Cardiac atrium fibroblast (primary cell): ENCODE data around the gene CSGALNACT2. TPM values are rescaled to one million over a fixed set of nuclear protein-coding genes. Genes with fewer than 3 reads are reported as not detected.

ENCODE experiments used
- total RNA-seq: library from RNA; depleted of rRNA; stranded (reverse); fragments of >200 nt; gene quantifications from 2 replicates; pipeline ENCODE4 v1.2.3, GENCODE V29; 2015

Gene CSGALNACT2, protein sequence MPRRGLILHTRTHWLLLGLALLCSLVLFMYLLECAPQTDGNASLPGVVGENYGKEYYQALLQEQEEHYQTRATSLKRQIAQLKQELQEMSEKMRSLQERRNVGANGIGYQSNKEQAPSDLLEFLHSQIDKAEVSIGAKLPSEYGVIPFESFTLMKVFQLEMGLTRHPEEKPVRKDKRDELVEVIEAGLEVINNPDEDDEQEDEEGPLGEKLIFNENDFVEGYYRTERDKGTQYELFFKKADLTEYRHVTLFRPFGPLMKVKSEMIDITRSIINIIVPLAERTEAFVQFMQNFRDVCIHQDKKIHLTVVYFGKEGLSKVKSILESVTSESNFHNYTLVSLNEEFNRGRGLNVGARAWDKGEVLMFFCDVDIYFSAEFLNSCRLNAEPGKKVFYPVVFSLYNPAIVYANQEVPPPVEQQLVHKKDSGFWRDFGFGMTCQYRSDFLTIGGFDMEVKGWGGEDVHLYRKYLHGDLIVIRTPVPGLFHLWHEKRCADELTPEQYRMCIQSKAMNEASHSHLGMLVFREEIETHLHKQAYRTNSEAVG
- total RNA-seq = 15.0 and 20.1 TPM in 2 replicates

DNA sequence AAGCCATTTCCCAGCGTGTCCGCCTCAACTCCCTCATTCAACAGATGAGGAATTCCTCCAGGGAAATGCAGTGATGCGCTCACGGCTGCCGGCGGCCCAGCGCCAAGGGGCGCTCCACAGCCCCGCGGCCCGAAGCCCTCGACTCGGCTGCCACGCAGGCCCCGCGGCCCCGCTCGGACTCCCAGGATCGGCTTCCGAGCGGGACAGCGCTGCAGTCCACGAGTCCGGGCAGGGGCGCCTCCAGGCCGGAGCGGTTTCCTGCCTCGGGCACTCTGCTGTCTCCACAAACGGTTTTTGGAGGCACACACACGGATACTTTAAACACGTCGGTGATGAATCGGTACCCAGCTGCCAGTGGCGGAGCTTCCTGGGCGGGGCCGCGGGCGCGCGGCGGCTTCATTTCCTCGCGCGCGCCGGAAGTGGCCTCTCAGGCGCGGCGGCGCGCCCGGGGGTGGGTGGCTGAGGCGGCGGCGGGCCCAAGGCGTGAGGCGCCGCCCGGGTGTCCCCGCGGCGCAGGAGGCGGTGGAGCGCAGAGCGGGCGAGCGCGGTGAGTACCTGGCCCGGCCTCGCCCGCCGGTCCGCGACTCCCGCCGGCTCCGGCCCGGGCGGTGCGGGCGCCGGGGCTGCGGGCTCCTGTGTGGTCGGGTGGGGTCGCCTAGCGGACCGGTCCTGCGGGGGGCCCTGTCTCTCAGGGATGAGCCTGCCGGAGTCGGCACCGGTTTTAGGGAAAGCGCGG lies at the start of gene CSGALNACT2:
Gene CSGALNACT2 (plus strand): TSS at position 425 of the 736 bp plus-strand sequence. CDS start 16,705 bp downstream, outside the sequence.

Other genes starting within 250 kb of the CSGALNACT2 start
- gene RET, start 61.4 kb upstream of the CSGALNACT2 start, total RNA-seq = under 0.01 TPM in 1 of 2 replicates, not detected in the other
- 0.32 and 0.54 TPM in 2 replicates for gene RASGEF1A, start 128.6 kb downstream of the CSGALNACT2 start, total RNA-seq
- not detected in 2 replicates for gene FXYD4, start 233.2 kb downstream of the CSGALNACT2 start, total RNA-seq